Stimulated activated CD4-positive, alpha-beta T cell treated with anti-CD3 and anti-CD28 coated beads, TNF-alpha, amount 100 ng/mL, for 48 hours (primary cell): ENCODE measurements around the gene CHRNE.
"Not testable (repeated sequence)": the region's sequence is repeated elsewhere in the genome, so short reads cannot be mapped to it uniquely, and the experiment has no call there.

Experiments
- DNase-seq, 3 donors: peaks; one replicate each; pipeline ENCODE4 v3.0.0-alpha.2; 2020; ENCODE audit warnings: low read depth in 3 of 3

Gene CHRNE

DNA sequence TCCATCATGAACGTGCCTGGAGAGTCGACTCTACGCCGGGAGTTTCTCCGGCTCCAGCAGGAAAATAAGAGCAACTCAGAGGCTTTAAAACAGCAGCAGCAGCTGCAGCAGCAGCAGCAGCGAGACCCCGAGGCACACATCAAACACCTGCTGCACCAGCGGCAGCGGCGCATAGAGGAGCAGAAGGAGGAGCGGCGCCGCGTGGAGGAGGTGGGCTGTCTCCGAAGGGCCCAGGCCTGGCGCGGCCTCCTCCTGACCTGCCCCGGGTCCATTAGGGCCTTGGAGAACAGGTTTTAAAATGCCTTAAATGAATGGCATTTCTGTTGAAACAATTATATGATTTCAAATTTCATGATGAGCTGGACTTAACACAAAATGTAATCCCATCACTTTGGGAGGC is 15.3 kb downstream of the CHRNE start:
- no peak for DNase-seq

DNA sequence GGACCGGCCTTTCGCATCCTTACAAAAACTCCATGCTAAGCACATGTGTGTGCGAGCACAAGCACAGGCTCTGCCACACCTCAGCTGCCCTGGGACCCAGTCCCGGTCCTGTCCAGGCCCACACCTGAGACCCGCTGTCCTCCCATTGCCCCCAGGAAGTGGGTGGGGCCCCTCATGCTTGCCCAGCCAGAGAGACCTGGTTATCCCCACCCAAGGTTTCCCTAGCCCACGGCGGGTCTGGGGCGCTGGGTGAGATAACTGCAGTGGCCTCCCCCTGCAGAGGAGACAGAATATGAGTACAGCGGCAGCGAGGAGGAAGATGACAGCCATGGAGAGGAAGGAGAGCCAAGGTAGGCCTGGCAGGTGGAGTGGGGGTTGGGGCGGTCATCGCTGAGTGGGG is 16.1 kb downstream of the CHRNE start:
- DNase-seq = no peak

DNA sequence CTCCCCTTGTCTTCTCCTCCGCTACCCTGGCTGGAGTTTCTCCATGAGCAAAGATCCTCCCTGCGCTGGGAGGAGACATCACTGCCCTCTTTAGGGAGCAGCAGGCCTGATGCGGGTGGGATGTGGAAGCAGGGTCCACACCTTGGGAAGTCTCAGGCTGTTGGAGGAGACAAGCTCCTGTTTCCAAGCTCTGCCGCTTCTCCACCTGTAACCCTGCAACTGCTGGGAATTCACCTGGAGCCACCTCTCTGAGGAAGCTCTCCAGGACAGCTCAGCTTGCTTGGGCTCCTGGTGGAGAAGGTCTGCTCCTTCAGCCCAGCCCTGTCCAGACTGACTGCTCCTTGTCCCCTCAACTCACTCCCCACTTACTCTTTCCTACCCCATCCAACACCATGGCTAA is 18.4 kb downstream of the CHRNE start:
- no peak for DNase-seq

DNA sequence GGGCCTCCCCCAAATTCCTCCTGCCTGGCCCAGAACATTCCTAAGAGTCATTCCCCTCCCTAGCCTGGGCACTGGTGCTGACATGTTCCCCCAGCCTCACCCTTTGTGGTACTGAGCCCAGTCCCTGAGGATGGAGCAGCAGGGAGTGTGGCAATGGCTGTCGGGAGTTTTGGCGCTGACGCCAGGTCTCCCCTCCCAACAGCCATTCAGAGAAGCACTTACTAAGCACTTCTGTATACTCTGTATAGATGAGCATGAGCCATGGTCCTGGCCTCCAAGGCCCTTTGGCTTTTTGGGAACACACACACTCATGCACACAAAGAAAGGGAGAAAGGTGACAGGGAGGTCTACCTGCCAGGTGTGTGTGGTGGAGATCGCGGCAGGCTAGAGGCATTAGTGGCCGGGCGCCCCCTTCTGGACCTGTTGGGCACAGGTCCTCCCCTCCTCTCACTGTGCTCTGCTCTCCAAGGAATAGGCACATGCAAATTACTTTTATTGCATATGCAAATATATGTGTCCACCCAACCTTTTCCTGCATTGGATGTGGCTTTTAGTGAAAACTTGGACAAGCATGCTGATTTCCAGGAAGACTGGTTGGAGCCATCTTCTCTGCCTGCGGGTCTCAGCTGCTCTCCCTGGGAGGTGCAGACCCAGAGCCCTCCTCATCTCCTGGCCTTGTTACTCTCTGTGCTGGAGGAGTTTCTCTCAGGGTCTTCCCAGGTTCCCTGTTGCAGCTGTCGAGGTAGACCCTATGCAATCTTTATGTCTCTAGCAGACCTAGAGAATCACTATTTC is 20.9 kb downstream of the CHRNE start:
- peak in 2 of 3 donors; percentile 38 to 54 for DNase-seq

DNA sequence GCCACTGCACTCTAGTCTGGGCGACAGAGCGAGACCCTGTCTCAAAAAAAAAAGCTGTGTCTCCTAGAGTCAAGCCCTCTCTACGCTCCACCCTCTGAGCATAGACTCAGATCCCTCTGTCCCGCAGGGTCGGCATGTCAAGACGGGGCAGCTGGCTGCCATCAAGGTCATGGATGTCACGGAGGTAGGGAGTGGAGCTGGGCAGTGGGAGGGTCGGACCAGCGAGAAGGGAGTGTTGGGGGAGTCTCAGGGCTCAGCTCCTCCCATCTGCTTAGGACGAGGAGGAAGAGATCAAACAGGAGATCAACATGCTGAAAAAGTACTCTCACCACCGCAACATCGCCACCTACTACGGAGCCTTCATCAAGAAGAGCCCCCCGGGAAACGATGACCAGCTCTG is 22.0 kb downstream of the CHRNE start:
- DNase-seq = no peak

DNA sequence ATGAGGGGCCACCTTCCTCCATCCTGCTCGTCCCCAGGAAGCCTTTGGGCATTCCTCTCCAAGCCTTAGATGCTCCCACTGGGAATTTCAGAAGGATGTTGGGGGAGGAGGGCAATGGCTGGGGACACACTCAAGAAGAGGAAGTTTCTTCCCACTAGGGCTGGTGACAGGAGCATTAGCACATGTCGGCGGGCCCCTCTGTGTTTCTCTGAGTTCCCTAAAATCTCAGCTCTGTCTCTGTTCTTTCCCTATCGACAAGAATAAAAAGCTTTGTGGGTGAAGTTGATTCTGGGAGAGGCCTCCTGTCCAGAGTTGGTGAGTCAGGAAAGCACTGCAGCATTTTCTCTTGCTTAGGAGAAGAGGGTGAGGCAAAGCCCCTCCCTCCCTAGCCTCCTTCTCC is 23.3 kb downstream of the CHRNE start:
- DNase-seq = no peak

DNA sequence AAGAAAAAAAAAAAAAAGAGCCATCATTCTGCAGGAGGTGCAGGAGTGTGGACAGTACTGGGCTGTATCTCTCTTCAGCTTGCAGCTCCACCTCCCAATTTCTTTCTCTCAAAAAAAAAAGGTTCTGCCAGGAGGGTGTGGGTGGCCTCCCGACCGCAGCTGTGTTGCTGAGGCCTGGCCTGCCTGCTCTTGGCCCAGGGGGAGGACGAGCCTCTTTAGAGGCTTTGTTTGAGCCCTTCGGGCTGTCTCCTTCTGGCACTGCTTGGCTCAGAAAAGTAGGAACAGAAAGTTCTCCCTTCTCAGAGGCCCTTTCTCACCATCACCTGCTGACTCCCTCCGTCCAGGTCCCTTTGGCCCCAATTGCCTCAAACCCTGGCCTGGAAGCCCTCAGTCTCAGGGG is 25.8 kb downstream of the CHRNE start:
- no peak for DNase-seq

DNA sequence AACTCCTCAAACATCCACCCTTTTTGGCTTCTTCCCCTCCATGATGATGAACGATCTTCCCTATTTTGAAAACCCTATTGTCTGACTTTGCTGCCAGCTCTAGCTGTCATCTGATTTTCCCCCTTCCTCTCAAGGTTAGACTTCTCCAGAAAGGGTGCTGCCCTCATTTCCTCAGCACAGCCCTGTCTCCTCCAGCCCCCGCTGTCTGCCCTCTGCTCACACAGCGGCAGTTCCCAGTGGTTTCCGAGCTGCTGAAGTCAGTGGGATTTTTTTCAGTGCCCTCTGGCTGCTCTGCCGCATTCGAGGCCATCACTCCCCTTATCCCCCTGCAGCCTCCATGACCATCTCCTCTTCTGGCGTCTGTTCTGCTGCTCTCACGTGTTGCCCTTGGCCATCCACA is 30.1 kb downstream of the CHRNE start:
- DNase-seq = no peak

DNA sequence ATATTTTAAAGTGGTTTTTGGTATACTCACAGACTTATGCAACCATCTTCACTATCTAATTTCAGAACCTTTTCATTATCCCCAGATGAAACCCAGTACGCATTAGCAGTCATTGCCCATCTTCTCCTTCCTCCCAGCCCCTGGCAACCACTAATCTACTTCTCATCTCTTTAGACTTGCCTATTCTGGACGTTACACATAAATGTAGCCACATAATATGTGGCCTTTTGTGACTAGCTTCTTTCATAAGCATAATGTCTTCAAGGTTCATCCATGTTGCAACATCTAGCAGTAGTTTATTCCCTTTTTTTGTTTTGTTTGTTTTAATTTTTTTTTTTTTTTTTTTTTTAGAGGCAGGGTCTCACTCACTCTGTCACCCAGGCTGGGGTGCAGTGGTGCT is 32.0 kb downstream of the CHRNE start:
- DNase-seq = no peak

DNA sequence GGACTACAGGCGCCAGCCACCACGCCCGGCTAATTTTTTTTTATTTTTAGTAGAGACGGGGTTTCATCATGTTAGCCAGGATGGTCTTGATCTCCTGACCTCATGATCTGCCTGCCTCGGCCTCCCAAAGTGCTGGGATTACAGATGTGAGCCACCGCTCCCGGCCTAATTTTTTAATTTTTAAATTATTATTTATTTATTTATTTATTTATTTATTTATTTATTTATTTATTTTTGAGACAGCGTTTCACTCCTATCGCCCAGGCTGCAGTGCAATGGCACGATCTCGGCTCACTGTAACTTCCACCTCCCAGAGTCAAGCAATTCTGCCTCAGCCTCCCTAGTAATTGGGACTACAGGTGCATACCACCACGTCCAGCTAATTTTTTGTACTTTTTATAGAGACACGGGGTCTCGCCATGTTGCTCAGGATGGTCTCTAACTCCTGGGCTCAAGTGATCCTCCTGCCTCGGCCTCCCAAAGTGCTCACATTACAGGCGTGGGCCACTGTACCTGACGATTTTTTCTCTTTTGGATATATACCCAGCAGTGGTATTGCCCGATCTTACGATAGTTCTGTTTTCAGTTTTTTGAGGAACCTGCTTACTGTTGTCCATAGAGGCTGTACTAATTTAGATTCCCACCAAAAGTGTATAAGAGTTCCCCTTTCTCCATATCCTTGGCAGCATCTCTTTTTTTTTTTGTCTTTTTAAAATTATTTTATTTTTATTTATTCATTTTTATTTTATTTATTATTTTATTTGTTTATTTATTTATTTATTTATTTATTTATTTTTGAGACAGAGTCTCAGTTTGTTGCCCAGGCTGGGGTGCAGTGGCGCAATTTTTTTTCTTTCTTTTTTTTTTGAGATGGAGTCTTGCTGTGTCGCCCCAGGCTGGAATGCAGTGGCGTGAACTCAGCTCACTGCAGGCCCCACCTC is 33.6 kb downstream of the CHRNE start:
- not testable (repeated sequence) for DNase-seq

DNA sequence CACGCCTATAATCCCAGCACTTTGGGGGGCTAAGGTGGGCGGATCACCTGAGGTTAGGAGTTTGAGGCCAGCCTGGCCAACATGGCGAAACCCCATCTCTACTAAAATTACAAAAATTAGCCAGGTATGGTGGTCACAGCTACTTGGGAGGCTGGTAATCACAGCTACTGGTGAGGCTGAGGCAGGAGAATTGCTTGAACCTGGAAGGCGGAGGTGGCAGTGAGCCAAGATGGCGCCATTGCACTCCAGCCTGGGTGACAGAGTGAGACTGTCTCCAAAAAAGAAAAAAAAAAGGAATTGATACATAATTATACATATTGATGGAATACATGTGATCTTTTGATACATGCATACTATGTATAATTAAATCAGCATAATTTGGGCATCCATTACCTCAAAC is 35.4 kb downstream of the CHRNE start:
- not testable (repeated sequence) for DNase-seq

DNA sequence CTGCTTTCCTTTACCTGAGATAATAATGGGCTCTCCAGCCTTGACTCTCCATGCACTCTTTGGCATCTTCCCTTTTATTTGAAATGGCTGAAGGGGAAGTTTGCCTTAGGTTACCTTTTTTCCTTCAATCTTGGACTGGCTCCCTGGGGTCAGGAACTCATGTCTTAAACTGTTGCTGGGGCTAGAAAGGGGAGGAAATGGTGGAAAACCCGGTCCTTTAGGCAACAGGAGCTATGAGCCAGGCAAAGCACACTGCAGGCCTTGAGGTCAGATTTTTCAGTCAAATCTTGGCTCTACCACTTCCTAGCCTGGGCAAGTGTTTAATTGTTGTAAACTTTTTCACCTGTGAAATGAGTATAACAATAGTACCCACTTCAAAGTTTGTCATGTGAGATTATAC is 39.6 kb downstream of the CHRNE start:
- no peak for DNase-seq

DNA sequence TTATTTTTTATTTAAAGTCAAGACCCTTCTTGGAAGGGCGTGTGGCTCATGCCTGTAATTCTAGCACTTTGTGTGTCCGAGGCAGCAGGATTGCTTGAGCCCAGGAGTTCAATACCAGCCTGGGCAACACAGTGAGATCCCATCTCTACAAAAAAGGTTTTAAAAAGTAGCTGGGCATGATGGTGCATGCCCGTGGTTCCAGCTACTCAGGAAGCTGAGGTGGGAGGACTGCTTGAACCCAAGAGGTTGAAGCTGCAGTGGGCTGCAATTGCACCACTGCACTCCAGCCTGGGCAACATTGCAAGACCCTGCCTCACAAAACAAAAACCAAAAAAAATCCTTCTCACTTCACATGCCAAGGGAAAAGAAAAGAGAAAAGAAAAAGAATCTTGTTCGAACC is 40.2 kb downstream of the CHRNE start:
- no peak for DNase-seq

DNA sequence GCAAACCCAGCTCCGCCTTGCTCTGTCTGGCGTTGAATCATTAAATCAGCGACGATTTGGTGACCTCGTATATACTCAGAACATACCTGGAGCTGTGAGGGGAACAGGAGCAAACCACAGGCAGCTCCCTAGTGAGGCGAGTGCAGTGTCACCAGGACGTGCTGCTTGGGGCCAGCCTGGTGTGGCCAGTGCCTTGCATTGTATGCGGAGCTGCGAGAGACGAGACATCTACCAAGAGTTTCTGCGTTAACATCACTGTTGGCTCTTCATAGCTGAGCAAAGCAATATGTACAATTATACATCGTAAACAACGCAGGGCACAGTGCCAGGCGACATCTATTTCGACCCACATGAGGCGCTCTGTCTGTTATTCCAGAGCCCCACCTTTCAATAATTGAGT is 41.8 kb downstream of the CHRNE start:
- no peak for DNase-seq

DNA sequence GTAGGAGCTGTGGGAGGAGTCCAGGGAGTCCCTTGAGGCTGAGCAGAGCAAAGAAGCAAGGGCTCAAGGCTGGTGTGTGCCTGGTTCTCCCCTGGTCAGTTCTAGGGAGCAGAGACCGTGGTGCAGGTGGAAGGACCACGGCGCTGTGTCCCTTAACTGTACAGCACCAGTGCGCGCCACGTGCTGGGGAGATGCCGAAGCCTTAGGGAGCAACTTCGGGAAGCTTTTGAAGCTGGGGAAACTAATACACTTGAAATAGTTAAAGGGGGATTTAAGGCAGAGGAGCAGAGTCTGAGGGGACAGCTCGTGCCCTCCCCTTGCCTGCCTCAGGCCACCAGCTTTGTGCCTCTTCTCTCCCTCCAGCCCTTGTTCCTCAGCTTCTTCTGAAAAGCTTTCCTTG is 42.2 kb downstream of the CHRNE start:
- no peak for DNase-seq

DNA sequence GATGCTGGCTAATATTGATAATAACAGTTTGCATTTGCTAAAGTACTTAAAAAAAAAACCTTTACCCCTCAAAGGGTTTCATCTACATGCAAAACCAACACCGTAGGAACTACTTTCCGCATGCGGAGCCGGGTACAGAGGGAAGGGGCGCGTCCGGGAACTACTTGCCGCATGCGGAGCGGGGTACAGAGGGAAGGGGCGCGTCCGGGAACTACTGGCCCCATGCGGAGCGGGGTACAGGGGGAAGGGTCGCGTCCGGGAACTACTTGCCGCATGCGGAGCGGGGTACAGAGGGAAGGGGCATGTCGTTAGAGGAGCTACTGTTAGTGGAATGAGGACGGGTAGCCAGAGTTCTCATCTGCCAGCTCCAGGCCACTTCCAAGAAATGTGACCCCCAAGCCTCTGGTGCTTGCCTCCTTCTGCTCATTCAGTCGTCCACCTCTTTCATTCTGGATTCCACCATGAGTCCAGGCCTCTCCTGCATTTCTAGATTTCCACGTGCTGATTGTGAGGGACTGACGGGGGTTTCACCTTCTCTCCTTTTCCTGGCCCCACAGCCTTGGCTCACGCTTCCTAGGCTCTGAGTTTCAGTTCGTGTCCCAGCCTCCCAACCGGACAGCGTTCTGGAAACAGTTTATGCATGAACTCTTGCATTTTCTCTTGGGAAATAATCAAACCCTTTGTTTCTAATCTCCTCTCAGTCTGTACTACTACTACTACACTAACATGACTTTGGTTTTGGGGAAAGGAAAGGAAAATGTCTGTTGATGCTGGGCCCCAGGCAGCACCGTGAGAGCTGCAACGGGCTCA is 42.9 kb downstream of the CHRNE start:
- no peak for DNase-seq

DNA sequence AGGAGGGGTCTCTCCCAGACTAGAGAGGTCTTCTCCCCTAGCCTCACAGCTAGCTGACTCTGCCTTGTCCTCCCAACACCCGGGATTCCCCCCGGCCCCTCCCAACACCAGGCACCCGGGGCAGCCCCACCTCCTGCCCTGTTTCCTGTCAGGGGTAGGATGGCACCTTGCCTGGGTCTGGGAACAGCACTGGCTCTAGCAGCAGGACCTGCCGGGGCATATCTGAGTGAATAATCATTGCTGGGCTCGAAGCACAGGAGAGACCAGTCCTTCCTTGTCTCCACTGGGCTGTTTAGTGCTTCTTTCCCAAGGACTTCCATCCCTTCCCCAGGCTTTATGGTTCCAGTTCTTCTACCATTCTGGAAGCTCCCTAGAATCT is 44.0 kb downstream of the CHRNE start:
- DNase-seq = no peak

DNA sequence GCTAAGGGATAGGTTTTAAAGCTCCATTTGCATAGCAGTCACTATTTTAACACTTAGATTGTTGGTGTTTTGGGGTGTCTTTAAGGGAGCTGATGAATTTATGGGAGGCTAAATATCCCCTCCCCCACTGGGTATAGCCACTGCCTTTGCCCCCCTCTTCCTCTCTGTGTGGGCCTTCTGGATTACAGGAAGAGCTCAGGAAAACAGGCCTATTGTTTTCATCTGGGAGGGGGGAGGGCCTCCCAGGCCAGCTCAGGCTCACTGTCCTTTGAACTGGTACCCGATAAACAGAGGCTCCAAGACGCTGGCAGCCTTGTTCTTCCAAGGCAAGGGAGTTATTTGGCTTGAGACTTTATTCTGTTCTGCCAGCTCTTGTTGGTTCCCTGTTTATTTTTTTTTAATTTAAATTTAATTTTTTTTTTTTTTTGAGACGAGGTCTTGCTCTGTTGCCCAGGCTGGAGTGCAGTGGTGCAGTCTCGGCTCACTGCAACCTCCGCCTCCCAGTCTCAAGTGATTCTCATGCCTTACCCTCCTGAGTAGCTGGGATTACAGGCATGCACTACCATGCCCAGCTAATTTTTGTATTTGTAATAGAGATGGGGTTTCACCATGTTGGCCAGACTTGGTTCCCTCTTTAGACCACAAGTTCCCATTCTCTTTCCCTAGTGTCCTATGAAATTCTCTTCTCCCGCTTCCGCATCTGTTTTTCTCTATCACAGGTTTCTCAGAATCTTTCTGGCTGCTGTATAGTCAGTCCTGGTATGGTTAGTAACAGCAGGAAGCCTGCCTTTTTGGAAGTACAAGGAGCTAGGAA is 44.6 kb downstream of the CHRNE start:
- DNase-seq = no peak

DNA sequence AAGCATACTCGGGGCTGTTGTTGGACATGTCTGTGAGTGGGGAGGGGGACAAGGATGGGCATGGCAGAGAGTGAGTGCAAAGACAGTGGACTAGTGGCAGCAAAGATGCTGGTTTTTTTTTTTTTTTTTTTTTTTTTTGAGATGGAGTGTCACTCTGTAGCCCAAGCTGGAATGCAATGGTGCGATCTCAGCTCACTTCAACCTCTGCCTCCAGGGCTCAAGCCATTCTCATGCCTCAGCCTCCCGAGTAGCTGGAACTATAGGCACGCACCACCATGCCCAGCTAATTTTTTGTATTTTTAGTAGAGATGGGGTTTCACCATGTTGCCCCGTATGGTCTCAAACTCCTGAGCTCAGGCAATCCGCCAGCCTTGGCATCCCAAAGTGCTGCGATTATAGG is 45.6 kb downstream of the CHRNE start:
- DNase-seq = not testable (repeated sequence)

DNA sequence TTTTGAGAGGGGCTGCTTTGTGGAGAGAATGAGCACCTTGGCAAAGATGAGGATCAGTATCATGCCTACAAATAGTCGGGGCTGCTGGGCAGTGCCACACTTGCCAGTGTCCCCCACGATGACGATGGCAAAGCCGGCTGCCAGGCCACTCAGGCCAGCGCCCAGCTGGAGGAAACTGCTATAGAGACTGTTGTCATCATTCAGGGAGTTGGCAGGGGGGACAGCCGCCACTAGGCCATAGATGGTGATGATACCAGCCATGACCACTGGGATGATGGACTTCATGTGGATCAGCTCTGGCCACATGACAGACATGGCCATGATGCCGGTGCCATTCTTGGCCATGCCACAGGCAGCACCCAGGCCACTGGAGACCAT is 46.0 kb downstream of the CHRNE start:
- no peak for DNase-seq

DNA sequence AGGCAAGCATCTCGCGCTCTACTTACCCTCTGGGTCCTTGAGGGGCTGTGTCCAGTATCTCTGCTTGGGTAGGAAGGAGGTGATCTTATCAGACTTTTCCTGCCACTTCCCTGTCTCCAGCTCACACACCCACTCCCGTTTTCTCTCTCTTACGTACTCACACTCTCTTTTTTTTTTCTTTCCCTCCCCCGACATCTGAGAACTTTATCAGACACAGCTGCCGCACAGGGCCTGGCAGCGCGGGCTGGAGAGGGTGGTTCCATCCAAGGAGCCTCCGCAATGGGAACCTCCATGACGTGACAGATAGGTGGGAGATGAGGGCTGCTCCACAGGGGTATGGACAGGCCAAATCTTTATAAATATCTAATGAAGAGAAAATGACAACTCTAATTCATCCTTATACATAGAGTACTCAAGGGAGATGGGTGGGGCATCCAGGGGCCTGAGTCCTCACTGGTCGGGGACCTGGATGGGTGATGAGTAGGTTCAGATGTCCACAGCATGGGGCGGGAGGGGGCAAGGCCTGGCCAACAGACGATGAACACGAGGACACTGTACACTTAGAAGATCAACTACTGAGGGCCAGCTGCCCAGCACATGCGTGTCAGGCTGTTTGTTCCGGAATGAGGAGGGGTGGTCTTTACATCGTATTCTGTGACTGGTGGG is 46.5 kb downstream of the CHRNE start:
- no peak for DNase-seq
